NCI-H146 treated with DMSO at 0.1 percent for 48 hours (cell line): ENCODE measurements around the gene PCNX2.

Experiments used
- DNase-seq: peaks from one replicate; lab custom pipeline; 2025; ENCODE audit not compliant: unreplicated experiment; lab: John Stamatoyannopoulos, UW

The PCNX2 gene

GRCh38 chr1:233079574-233079973, 216.0 kb downstream of the PCNX2 start:
- no peak for DNase-seq

GRCh38 chr1:233078396-233078795, 217.1 kb downstream of the PCNX2 start:
- DNase-seq: no peak

GRCh38 chr1:233075915-233076295, 219.6 kb downstream of the PCNX2 start:
- DNase-seq: no peak

GRCh38 chr1:233066087-233066486, 229.4 kb downstream of the PCNX2 start:
- no peak for DNase-seq

- no peak for DNase-seq
Observed at GRCh38 chr1:233065685-233066084, 229.8 kb downstream of the PCNX2 start.

GRCh38 chr1:233064988-233065387, 230.5 kb downstream of the PCNX2 start:
- no peak for DNase-seq

- DNase-seq: no peak
Observed at GRCh38 chr1:233063462-233063861, 232.1 kb downstream of the PCNX2 start.

GRCh38 chr1:233061265-233061664, 234.3 kb downstream of the PCNX2 start:
- DNase-seq: no peak

- no peak for DNase-seq
Observed at GRCh38 chr1:233060461-233060994, 235.0 kb downstream of the PCNX2 start.

GRCh38 chr1:233057836-233058235, 237.7 kb downstream of the PCNX2 start:
- no peak for DNase-seq

GRCh38 chr1:233055879-233056641, 239.5 kb downstream of the PCNX2 start:
- DNase-seq: no peak

- DNase-seq: no peak
Observed at GRCh38 chr1:233045588-233045987, 249.9 kb downstream of the PCNX2 start.

- DNase-seq: no peak
Observed at GRCh38 chr1:233042834-233043233, 252.7 kb downstream of the PCNX2 start.

- no peak for DNase-seq
Observed at GRCh38 chr1:233040494-233040893, 255.0 kb downstream of the PCNX2 start.

GRCh38 chr1:233038581-233038980, 256.9 kb downstream of the PCNX2 start:
- DNase-seq: no peak

- no peak for DNase-seq
Observed at GRCh38 chr1:233037843-233038242, 257.7 kb downstream of the PCNX2 start.

GRCh38 chr1:233034836-233035235, 260.7 kb downstream of the PCNX2 start:
- no peak for DNase-seq

- DNase-seq: no peak
Observed at GRCh38 chr1:233033361-233033760, 262.2 kb downstream of the PCNX2 start.

- DNase-seq: no peak
Observed at GRCh38 chr1:233032916-233033315, 262.6 kb downstream of the PCNX2 start.

- no peak for DNase-seq
Observed at GRCh38 chr1:233031521-233031920, 264.0 kb downstream of the PCNX2 start.

GRCh38 chr1:233027046-233027445, 268.5 kb downstream of the PCNX2 start:
- DNase-seq: no peak

GRCh38 chr1:233025567-233025966, 270.0 kb downstream of the PCNX2 start:
- no peak for DNase-seq

- peak; percentile 32 for DNase-seq
Observed at GRCh38 chr1:233025157-233025556, 270.4 kb downstream of the PCNX2 start.
